ENCODE data around the gene DDR1.

GRCh38 chr6:30893001-30893591 lies 8.8 kb downstream of the DDR1 start:
- TF ChIP-seq, protein P1, sequence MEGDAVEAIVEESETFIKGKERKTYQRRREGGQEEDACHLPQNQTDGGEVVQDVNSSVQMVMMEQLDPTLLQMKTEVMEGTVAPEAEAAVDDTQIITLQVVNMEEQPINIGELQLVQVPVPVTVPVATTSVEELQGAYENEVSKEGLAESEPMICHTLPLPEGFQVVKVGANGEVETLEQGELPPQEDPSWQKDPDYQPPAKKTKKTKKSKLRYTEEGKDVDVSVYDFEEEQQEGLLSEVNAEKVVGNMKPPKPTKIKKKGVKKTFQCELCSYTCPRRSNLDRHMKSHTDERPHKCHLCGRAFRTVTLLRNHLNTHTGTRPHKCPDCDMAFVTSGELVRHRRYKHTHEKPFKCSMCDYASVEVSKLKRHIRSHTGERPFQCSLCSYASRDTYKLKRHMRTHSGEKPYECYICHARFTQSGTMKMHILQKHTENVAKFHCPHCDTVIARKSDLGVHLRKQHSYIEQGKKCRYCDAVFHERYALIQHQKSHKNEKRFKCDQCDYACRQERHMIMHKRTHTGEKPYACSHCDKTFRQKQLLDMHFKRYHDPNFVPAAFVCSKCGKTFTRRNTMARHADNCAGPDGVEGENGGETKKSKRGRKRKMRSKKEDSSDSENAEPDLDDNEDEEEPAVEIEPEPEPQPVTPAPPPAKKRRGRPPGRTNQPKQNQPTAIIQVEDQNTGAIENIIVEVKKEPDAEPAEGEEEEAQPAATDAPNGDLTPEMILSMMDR (IDR thresholded peaks at IDR 0.05): no peak
- no peak for TF ChIP-seq POLR2A (IDR thresholded peaks at IDR 0.05)

Measured in tibial nerve (tissue), 3 donors.